ENCODE data around the gene GARIN3.
A peak's percentile ranks its signal among the peaks of the same experiment; 100 is the strongest.
"Not testable (repeated sequence)": the region's sequence is repeated elsewhere in the genome, so short reads cannot be mapped to it uniquely, and the experiment has no call there.

The GARIN3 gene

GRCh38 chr5:157185122-157185521, 19.1 kb upstream of the GARIN3 start:
- not testable (repeated sequence) for DNase-seq (ENCODE audit: low spot score)

DNA sequence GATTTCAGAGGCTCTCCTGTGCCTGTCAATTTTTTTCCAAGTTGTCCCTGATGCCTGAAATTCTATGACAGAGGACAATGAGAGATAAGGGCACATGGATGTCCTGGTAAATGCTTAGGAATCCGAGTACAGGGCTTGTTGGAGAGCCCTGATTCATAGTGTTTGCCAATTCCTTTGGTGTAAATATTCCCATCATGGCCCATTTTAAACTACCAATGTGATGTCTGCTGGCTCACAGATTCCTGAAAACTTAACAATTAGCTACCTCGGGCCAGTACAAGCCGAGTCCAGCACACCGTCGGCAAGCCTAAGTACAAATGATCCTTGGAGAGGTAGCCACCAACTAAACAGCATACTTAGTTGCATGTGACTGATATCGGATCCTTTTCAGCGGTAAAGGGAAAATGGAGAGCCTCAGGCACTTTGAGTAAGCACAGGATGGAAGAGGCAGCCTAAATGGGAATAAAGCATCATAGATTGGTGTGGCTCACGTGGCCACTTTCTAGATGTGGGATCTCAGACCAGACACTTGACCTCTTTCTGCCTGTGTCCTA, 18.1 kb upstream of the GARIN3 start:
- peak; percentile 27 for DNase-seq (ENCODE audit: low spot score)

GRCh38 chr5:157182143-157182757, 16.2 kb upstream of the GARIN3 start:
- DNase-seq (ENCODE audit: low spot score) = no peak

GRCh38 chr5:157180374-157181264, 14.6 kb upstream of the GARIN3 start, which contains the start of gene ITK:
TSS of gene ITK (plus strand) at chr5:157180840. CDS start at chr5:157180978, 138 bp downstream.
- DNase-seq (ENCODE audit: low spot score) = peak; percentile 80

- peak; percentile 34 for DNase-seq (ENCODE audit: low spot score)
Observed at GRCh38 chr5:157178966-157179365, 12.9 kb upstream of the GARIN3 start.

GRCh38 chr5:157177953-157178352, 11.9 kb upstream of the GARIN3 start:
- DNase-seq (ENCODE audit: low spot score) = no peak

DNA sequence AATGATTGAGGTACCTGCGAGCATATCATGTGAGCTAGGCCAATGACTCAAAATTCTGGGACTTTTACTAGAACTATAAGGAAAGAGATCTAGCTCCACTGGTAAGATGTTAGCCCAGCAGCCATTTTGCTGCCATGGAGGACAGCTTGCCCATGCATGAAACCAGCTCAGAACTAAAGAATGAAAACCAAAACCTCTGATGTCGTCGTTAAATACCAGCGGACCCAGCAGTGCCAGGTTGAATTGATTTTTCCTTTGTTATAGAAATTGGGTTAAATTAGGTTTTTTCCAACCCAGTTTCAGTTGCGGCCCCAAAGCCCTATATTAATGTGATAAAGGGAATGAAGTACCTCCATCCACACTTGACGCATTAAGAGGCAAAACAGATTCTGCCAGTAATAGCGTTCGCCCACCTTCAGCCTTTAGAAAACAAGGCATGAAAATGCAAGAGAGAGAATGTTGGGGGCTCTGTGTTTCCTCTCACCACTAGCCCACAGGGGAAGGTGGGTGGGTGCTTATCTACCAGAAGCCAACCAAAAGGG, 9.1 kb upstream of the GARIN3 start:
- DNase-seq (ENCODE audit: low spot score) = no peak

- DNase-seq (ENCODE audit: low spot score) = peak; percentile 81
Observed at GRCh38 chr5:157172403-157172802, 6.3 kb upstream of the GARIN3 start.

DNA sequence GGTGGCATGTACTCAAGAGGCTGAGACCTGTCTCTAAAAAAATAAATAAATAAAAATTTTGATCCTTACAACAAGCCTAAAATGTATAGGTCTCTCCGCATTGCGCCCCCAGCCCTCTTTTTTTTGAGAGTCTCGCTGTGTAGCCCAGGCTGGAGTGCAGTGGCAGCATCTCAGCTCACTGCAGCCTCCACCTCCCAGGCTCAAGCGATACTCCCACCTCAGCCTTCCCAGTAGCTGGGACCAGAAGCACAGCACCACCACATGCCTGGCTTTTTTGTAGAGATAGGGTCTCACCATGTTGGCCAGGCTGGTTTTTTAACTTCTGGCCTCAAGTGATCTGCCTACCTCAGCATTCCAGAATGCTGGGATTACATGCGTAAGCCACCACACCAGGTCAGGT, 2.2 kb upstream of the GARIN3 start:
- no peak for DNase-seq (ENCODE audit: low spot score)

- no peak for DNase-seq (ENCODE audit: low spot score)
Observed at GRCh38 chr5:157167214-157167621, 1.2 kb upstream of the GARIN3 start.

- DNase-seq (ENCODE audit: low spot score) = no peak
Observed at GRCh38 chr5:157165668-157166067, 396 bp downstream of the GARIN3 start.

DNA sequence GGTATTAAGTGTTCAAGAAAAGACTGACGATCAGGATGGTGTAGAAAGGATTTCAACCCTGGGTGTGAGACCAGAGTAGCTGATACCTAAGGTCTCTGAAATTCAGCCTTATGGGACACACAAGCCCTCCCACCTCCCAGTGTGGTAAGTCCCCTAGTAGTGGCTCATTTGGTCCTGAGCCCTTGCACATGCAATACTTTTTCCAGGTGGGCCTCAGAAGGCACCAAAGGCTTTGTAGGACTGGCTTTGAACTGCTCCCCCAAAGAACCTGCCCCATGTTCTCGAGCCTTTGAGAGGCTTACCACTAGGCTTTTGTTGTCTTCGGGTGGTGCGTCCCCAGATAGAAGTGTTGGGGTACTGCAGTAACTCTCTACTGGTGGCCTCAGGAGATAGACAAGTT, 803 bp downstream of the GARIN3 start:
- DNase-seq (ENCODE audit: low spot score) = no peak

- no peak for DNase-seq (ENCODE audit: low spot score)
Observed at GRCh38 chr5:157164521-157164920, 1.5 kb downstream of the GARIN3 start.

GRCh38 chr5:157162919-157163510, 3.0 kb downstream of the GARIN3 start:
- no peak for DNase-seq (ENCODE audit: low spot score)

- DNase-seq (ENCODE audit: low spot score) = no peak
Observed at GRCh38 chr5:157161996-157162395, 4.1 kb downstream of the GARIN3 start.

- DNase-seq (ENCODE audit: low spot score) = peak; percentile 48
Observed at GRCh38 chr5:157160001-157160400, 6.1 kb downstream of the GARIN3 start.

DNA sequence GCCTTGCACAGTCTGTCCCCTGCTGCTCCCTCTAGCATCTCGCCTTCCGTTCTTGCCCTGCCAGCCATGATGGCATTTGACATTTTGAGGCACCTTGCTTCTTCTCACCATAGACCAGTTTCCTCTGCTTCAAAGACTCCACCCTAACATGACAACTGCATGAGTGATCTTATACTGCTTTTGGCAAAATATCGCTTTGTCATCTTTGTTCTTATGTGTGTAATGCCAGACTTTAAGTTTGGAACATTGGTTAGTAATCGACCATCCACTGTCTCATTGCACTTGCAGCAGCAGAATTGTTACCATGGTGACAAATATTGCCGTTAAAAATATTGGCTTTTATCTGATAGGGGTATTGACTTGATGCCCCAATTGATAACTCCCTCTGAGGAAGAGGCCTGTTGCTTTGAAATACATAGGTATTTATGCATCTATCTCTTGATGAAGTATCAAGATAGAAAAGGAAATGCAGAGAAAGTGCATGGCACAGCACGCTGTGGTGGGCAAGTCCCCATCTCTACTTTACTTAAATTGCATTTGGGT, 6.8 kb downstream of the GARIN3 start:
- DNase-seq (ENCODE audit: low spot score) = peak; percentile 58

DNA sequence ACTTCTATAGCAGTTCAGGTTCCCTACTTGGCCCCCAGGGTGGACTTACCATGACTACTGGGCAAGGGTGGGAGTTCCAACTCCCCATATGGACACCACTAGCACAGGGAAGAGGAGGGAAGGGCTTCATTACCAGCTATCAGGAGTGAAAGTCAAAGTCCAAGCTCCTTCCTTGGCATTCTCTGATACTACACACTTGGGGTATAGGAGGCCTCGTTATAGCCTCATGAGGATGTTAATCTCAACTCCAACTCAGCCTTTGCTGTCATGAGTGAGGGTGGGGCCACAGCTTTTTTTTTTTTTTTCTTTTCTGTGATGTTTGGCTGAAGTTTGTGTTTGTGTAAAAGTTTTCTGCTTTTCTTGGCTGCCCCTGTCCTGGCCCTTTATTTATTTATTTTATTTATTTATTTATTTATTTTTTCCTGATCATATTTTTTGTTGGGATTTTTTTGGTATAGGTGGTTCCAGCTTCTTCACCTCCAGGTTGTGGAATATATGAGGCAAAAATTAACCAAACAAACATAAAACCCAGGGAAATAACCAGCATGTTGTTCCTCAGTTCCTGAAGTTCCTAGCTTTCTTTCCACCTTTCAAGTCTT, 8.7 kb downstream of the GARIN3 start:
- no peak for DNase-seq (ENCODE audit: low spot score)

DNA sequence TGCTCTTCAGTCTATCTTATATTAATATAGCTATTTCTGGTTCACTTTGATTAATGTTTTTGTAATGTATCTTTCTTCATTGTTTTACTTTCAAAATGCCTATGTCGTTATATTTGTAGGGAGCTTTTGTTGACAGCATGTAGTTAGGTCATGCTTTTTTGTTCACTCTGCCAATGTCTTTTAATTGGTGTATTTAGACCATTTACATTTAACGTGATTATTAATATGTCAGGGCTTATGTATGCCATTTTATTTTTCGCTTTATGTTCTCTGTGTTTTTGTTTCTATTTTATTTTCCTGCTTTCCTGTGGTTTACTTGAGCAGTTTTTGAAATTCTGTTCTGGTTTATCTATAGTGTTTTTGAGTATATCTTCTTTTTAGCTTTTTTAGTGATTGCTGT, 10.8 kb downstream of the GARIN3 start:
- DNase-seq (ENCODE audit: low spot score) = no peak

DNA sequence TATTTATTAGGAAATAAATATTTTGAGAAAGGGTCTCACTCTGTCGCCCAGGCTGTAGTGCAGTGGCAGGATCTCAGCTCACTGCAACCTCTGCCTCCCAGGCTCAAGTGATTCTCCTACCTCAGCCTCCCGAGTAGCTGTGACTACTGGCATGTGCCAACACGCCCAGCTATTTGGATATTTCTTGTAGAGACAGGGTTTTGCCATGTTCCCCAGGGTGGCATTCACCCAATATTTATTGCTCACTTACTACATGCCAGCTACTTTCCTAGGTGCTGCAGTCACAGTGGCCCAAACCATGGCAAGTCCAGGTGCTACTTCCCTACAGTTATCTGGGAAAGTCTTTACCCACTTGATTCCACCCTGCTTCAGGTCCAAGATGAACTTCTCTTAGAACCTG, 15.1 kb downstream of the GARIN3 start:
- DNase-seq (ENCODE audit: low spot score) = no peak

GRCh38 chr5:157148734-157149615, 17.1 kb downstream of the GARIN3 start:
- DNase-seq (ENCODE audit: low spot score) = peak; percentile 87

Data from CD4-positive, alpha-beta T cell treated with Interleukin-6 at 100 ng/mL for 8 hours (primary cell).